WTC11 (cell line): ENCODE results near the gene ZNF282. TPM values are rescaled to one million over a fixed set of nuclear protein-coding genes. Genes with fewer than 3 reads are reported as not detected.

Experiments used
- ATAC-seq: fragments of 200-7000 bp; cut with Tn5 transposase; 2 replicates; pipeline ENCODE4 v1.10.0; 2021; ENCODE audit warnings: mild to moderate bottlenecking, moderate library complexity
- CTCF ChIA-PET: fragments of 300-600 bp; sonication (Branson Sonifier 250); formaldehyde crosslinking; loops from one replicate; lab custom pipeline; 2021; ENCODE audit warnings: antibody characterized with exemption; lab: Charles Lee
- POLR2A ChIA-PET: fragments of 350-600 bp; sonication (Branson Sonifier 250); formaldehyde crosslinking; loops from one replicate; lab custom pipeline; 2021; ENCODE audit warnings: antibody characterized with exemption; lab: Charles Lee
- DNase-seq: peaks from one replicate; pipeline ENCODE4 v3.0.0; 2021; ENCODE audit warnings: low spot score
- H3K27ac Mint-ChIP-seq: 2 replicates; pipeline ENCODE4 v1.8.0; 2021; ENCODE audit warnings: mixed read lengths
- H3K27me3 Mint-ChIP-seq: 2 replicates; pipeline ENCODE4 v1.8.0; 2021; ENCODE audit warnings: low read depth, mild to moderate bottlenecking, moderate library complexity, mixed read lengths
- H3K36me3 Mint-ChIP-seq: 2 replicates; pipeline ENCODE4 v1.8.0; 2021; ENCODE audit warnings: mixed read lengths
- H3K4me1 Mint-ChIP-seq: 2 replicates; pipeline ENCODE4 v1.8.0; 2022; ENCODE audit warnings: mixed read lengths
- H3K4me3 Mint-ChIP-seq: 2 replicates; pipeline ENCODE4 v1.8.0; 2021; ENCODE audit warnings: mild to moderate bottlenecking, moderate library complexity, mixed read lengths
- H3K9me3 Mint-ChIP-seq: 2 replicates; pipeline ENCODE4 v1.8.0; 2021; ENCODE audit warnings: mixed read lengths
- CBFB ChIP-seq: sonication (generic); formaldehyde crosslinking; IDR thresholded peaks from 2 replicates; pipeline ENCODE4 v1.8.1; 2022; ENCODE audit warnings: mild to moderate bottlenecking, low read depth, missing genetic modification reagents
- CREB1 ChIP-seq: sonication (generic); formaldehyde crosslinking; IDR thresholded peaks from 2 replicates; pipeline ENCODE4 v1.8.0; 2023; ENCODE audit warnings: mild to moderate bottlenecking, missing genetic modification reagents
- E2F5 ChIP-seq: sonication (generic); formaldehyde crosslinking; IDR thresholded peaks from 2 replicates; pipeline ENCODE4 v1.8.1; 2022; ENCODE audit warnings: mild to moderate bottlenecking, moderate library complexity, missing genetic modification reagents
- ETV6 ChIP-seq: sonication (generic); formaldehyde crosslinking; IDR thresholded peaks from 2 replicates; pipeline ENCODE4 v1.8.1; 2022; ENCODE audit warnings: mild to moderate bottlenecking, missing genetic modification reagents
- GTF2I ChIP-seq: fragments of 250-450 bp; sonication (Bioruptor Pico); conservative IDR thresholded peaks from 2 replicates; pipeline ENCODE4 v1.4.0; 2021; ENCODE audit warnings: mild to moderate bottlenecking
- HMGA2 ChIP-seq: fragments of 250-450 bp; sonication (Bioruptor Pico); IDR thresholded peaks from 2 replicates; pipeline ENCODE4 v1.4.0; 2021; ENCODE audit warnings: mild to moderate bottlenecking, moderate library complexity
- HMGXB4 ChIP-seq: sonication (generic); formaldehyde crosslinking; IDR thresholded peaks from 2 replicates; pipeline ENCODE4 v1.8.1; 2023; ENCODE audit warnings: mild to moderate bottlenecking, moderate library complexity, missing genetic modification reagents
- MXD4 ChIP-seq: fragments of 250-450 bp; sonication (Bioruptor Pico); IDR thresholded peaks from 2 replicates; pipeline ENCODE4 v1.8.0; 2021; ENCODE audit warnings: mild to moderate bottlenecking, moderate library complexity, borderline replicate concordance
- NFATC4 ChIP-seq: fragments of 250-450 bp; sonication (Bioruptor Pico); IDR thresholded peaks from 2 replicates; pipeline ENCODE4 v1.9.0; 2021; ENCODE audit warnings: mild to moderate bottlenecking
- NFYB ChIP-seq: sonication (generic); formaldehyde crosslinking; conservative IDR thresholded peaks from 2 replicates; pipeline ENCODE4 v1.8.0; 2022; ENCODE audit warnings: low read depth, missing genetic modification reagents
- NR3C1 ChIP-seq: sonication (generic); formaldehyde crosslinking; conservative IDR thresholded peaks from 2 replicates; pipeline ENCODE4 v1.8.1; 2023; ENCODE audit warnings: low read depth, mild to moderate bottlenecking, missing genetic modification reagents
- OVOL2 ChIP-seq: fragments of 250-450 bp; sonication (Bioruptor Pico); IDR thresholded peaks from 2 replicates; pipeline ENCODE4 v1.9.0; 2021; ENCODE audit warnings: mild to moderate bottlenecking, borderline replicate concordance
- PRDM15 ChIP-seq: sonication (generic); formaldehyde crosslinking; IDR thresholded peaks from 2 replicates; pipeline ENCODE4 v1.8.0; 2022; ENCODE audit warnings: missing genetic modification reagents
- PRRX2 ChIP-seq: fragments of 250-450 bp; sonication (Bioruptor Pico); IDR thresholded peaks from 2 replicates; pipeline ENCODE4 v1.8.0; 2021; ENCODE audit warnings: mild to moderate bottlenecking
- RORB ChIP-seq: fragments of 250-450 bp; sonication (Bioruptor Pico); IDR thresholded peaks from 2 replicates; pipeline ENCODE4 v1.9.0; 2021; ENCODE audit warnings: mild to moderate bottlenecking
- SOX15 ChIP-seq: fragments of 250-450 bp; sonication (Bioruptor Pico); IDR thresholded peaks from 2 replicates; pipeline ENCODE4 v1.9.0; 2021; ENCODE audit warnings: mild to moderate bottlenecking
- TP53 ChIP-seq: sonication (generic); formaldehyde crosslinking; IDR thresholded peaks from 2 replicates; pipeline ENCODE4 v1.8.1; 2023; ENCODE audit warnings: mild to moderate bottlenecking, missing genetic modification reagents
- ZBTB43 ChIP-seq: sonication (generic); formaldehyde crosslinking; IDR thresholded peaks from 2 replicates; pipeline ENCODE4 v1.8.1; 2023; ENCODE audit warnings: mild to moderate bottlenecking, missing genetic modification reagents
- ZNF532 ChIP-seq: fragments of 250-450 bp; sonication (Bioruptor Pico); IDR thresholded peaks from 2 replicates; pipeline ENCODE4 v1.9.0; 2021; ENCODE audit warnings: mild to moderate bottlenecking, borderline replicate concordance
- ZNF671 ChIP-seq: fragments of 250-450 bp; sonication (Bioruptor Pico); IDR thresholded peaks from 2 replicates; pipeline ENCODE4 v1.8.0; 2021; ENCODE audit warnings: mild to moderate bottlenecking
- total RNA-seq: library from RNA; stranded (reverse); gene quantifications from 3 replicates; pipeline ENCODE4 v1.2.3, GENCODE V29; 2021
- TF ChIP-seq, protein P1 (sequence below): sonication (generic); formaldehyde crosslinking; conservative IDR thresholded peaks from 2 replicates; pipeline ENCODE4 v1.8.1; 2022; ENCODE audit warnings: mild to moderate bottlenecking, missing genetic modification reagents

ZNF282 gene
- total RNA-seq, 1 experiment from 2014 or later, result 38.5 TPM

DNA sequence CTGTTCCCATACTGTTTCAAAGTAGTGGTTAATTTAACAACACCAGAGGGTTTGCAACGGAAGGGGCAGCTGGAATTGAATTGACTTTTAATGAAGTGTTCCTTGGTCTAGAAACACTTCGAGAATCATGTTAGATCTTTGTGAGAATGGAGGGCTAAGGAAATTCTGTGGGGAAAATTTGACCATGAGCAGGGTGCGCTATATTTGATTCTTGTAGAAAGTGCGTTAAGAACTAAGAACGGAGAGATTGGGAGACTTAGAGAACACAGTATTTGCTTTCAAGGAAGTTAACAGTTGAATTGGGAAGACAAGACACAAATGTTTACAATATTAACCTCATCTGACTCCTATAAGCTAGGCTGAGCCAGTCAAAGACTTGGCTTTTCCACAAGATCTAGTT, 45.3 kb downstream of the ZNF282 start:
- peaks cover 13% of the 10 kb centered on the region; the same call in 1 of the 2 replicates for H3K27me3 Mint-ChIP-seq
- H3K27ac Mint-ChIP-seq, result peak overlapping the region; percentile 36
- ATAC-seq (no peak), DNase-seq (no peak)
- H3K9me3 Mint-ChIP-seq, result peaks cover 14% of the 10 kb centered on the region
- H3K4me3 Mint-ChIP-seq, result peak overlapping the region; percentile 96
- CTCF ChIA-PET, result interaction anchor here (0.6 to 1.9 kb wide), 9 partner anchors 21 to 365 kb away, joined by 3 to 7 read pairs (median 4); partner anchors contain the start of genes ZNF282 and ZNF783
- POLR2A ChIA-PET, result no interaction called here
- TF ChIP-seq OVOL2 (CRISPR knock-in tag) (no peak), ETV6 (no peak), ZNF671 (CRISPR knock-in tag) (no peak), PRRX2 (CRISPR knock-in tag) (no peak), ZBTB43 (no peak), RORB (CRISPR knock-in tag) (no peak), NFATC4 (no peak), PRDM15 (no peak), SOX15 (CRISPR knock-in tag) (no peak), GTF2I (CRISPR knock-in tag) (no peak)
- TF ChIP-seq, protein P1, sequence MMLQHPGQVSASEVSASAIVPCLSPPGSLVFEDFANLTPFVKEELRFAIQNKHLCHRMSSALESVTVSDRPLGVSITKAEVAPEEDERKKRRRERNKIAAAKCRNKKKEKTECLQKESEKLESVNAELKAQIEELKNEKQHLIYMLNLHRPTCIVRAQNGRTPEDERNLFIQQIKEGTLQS (CRISPR knock-in tag), result no peak
- H3K4me1 Mint-ChIP-seq, result peaks cover 11% of the 10 kb centered on the region
- peaks cover 12% of the 10 kb centered on the region for H3K36me3 Mint-ChIP-seq

DNA sequence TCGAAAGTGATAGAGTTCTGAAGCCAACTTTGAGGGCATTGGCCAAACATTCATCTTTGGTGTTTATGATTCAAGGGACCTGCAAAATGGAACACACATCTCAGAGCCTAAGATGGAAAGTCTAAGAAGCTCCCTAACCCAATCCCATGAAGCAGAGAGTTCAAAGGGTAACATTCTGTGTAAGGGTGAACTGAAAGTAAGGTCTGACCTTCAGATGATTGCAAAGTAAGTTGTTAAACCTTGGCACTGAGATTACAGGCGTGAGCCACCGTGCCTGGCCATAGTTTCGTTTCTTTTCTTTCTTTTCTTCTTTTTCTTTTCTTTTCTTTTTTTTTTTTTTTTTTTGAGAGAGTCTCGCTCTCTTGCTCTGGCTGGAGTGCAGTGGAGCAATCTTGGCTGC, 46.4 kb downstream of the ZNF282 start:
- POLR2A ChIA-PET, result no interaction called here
- CTCF ChIA-PET, result interaction anchor here (1.2 kb wide), 1 partner anchor 364 kb away, joined by 4 read pairs; no protein-coding TSS in a partner anchor
- no peak for ATAC-seq
- Mint-ChIP-seq H3K9me3 (peaks cover 12% of the 10 kb centered on the region), H3K4me1 (peaks cover 11% of the 10 kb centered on the region), H3K27me3 (peaks cover 12% of the 10 kb centered on the region; the same call in 1 of the 2 replicates), H3K36me3 (peaks cover 12% of the 10 kb centered on the region), H3K4me3 (peak overlapping the region; percentile 25; the same call in 1 of the 2 replicates), H3K27ac (no peak overlapping the region)
- TF ChIP-seq RORB (CRISPR knock-in tag), result no peak
- TF ChIP-seq NFYB (CRISPR knock-in tag), result no peak
- TF ChIP-seq E2F5 (CRISPR knock-in tag), result no peak
- no peak for TF ChIP-seq HMGA2 (CRISPR knock-in tag)
- no peak for TF ChIP-seq NR3C1
- no peak for TF ChIP-seq TP53 (CRISPR knock-in tag)
- no peak for TF ChIP-seq PRRX2 (CRISPR knock-in tag)
- TF ChIP-seq HMGXB4, result no peak
- no peak for TF ChIP-seq ZNF532 (CRISPR knock-in tag)
- TF ChIP-seq MXD4 (CRISPR knock-in tag), result no peak
- no peak for TF ChIP-seq CREB1 (CRISPR knock-in tag)
- TF ChIP-seq CBFB, result no peak
- TF ChIP-seq NFATC4, result no peak
- DNase-seq, result no peak
